HEK293 (cell line): ENCODE results near the gene CLIP1.

Source experiments
- ATF2 ChIP-seq: fragments of 450-650 bp; formaldehyde crosslinking; IDR thresholded peaks from 2 replicates; pipeline ENCODE4 v1.5.1; 2016; ENCODE audit warnings: missing biosample characterization, missing genetic modification characterization, low read depth
- GLIS1 ChIP-seq: fragments of 450-650 bp; formaldehyde crosslinking; IDR thresholded peaks from 2 replicates; pipeline ENCODE4 v1.5.1; 2016; ENCODE audit warnings: missing biosample characterization, missing genetic modification characterization
- PATZ1 ChIP-seq: fragments of 450-650 bp; formaldehyde crosslinking; IDR thresholded peaks from 2 replicates; pipeline ENCODE4 v1.5.1; 2016; ENCODE audit warnings: missing biosample characterization, missing genetic modification characterization
- PBX3 ChIP-seq: sonication (generic); formaldehyde crosslinking; IDR thresholded peaks from 2 replicates; pipeline ENCODE4 v1.8.1; 2022; ENCODE audit warnings: mild to moderate bottlenecking, moderate library complexity, missing genetic modification reagents
- SALL2 ChIP-seq: fragments of 450-650 bp; formaldehyde crosslinking; IDR thresholded peaks from 2 replicates; pipeline ENCODE4 v1.5.0; 2017; ENCODE audit warnings: missing biosample characterization, mild to moderate bottlenecking, missing genetic modification characterization, borderline replicate concordance
- TRIM28 ChIP-seq: IDR thresholded peaks from 2 replicates; pipeline ENCODE4 v1.6.1; 2011; ENCODE audit warnings: low read length, control low read depth, borderline replicate concordance
- TSHZ1 ChIP-seq: fragments of 450-650 bp; formaldehyde crosslinking; IDR thresholded peaks from 2 replicates; pipeline ENCODE4 v1.5.1; 2016; ENCODE audit warnings: missing biosample characterization, missing genetic modification characterization, borderline replicate concordance
- WT1 ChIP-seq: fragments of 450-650 bp; formaldehyde crosslinking; IDR thresholded peaks from 2 replicates; pipeline ENCODE4 v1.5.1; 2016; ENCODE audit warnings: missing biosample characterization, missing genetic modification characterization
- ZBTB7A ChIP-seq: fragments of 450-650 bp; formaldehyde crosslinking; IDR thresholded peaks from 2 replicates; pipeline ENCODE4 v1.5.1; 2016; ENCODE audit warnings: low read depth, missing biosample characterization, missing genetic modification characterization
- ZNF138 ChIP-seq: fragments of 450-650 bp; formaldehyde crosslinking; IDR thresholded peaks from 2 replicates; pipeline ENCODE4 v1.5.1; 2016; ENCODE audit warnings: missing biosample characterization, missing genetic modification characterization, borderline replicate concordance
- ZNF16 ChIP-seq: fragments of 450-650 bp; formaldehyde crosslinking; IDR thresholded peaks from 2 replicates; pipeline ENCODE4 v1.5.1; 2016; ENCODE audit warnings: low read depth, missing biosample characterization, missing genetic modification characterization
- ZNF174 ChIP-seq: fragments of 450-650 bp; formaldehyde crosslinking; IDR thresholded peaks from 2 replicates; pipeline ENCODE4 v1.5.0; 2017; ENCODE audit warnings: missing biosample characterization, mild to moderate bottlenecking, missing genetic modification characterization
- ZNF266 ChIP-seq: fragments of 450-650 bp; formaldehyde crosslinking; IDR thresholded peaks from 2 replicates; pipeline ENCODE4 v1.5.1; 2016; ENCODE audit warnings: missing biosample characterization, missing genetic modification characterization, low read depth
- ZNF354C ChIP-seq: fragments of 450-650 bp; formaldehyde crosslinking; IDR thresholded peaks from 2 replicates; pipeline ENCODE4 v1.5.1; 2016; ENCODE audit warnings: missing biosample characterization, missing genetic modification characterization, low read depth, borderline replicate concordance
- ZNF449 ChIP-seq: fragments of 450-650 bp; formaldehyde crosslinking; IDR thresholded peaks from 2 replicates; pipeline ENCODE4 v1.5.1; 2017; ENCODE audit warnings: missing biosample characterization, mild to moderate bottlenecking, missing genetic modification characterization, moderate library complexity
- ZNF514 ChIP-seq: fragments of 450-650 bp; formaldehyde crosslinking; IDR thresholded peaks from 2 replicates; pipeline ENCODE4 v1.5.1; 2016; ENCODE audit warnings: missing biosample characterization, missing genetic modification characterization
- ZNF561 ChIP-seq: fragments of 450-650 bp; IDR thresholded peaks from 2 replicates; pipeline ENCODE4 v1.5.1; 2018; ENCODE audit warnings: missing biosample characterization, missing genetic modification characterization, borderline replicate concordance
- ZSCAN18 ChIP-seq: fragments of 450-650 bp; formaldehyde crosslinking; IDR thresholded peaks from 2 replicates; pipeline ENCODE4 v1.5.1; 2016; ENCODE audit warnings: missing biosample characterization, missing genetic modification characterization
- TF ChIP-seq, protein P1 (sequence below): fragments of 450-650 bp; formaldehyde crosslinking; IDR thresholded peaks from 2 replicates; pipeline ENCODE4 v1.5.1; 2016; ENCODE audit warnings: missing biosample characterization, missing genetic modification characterization
- TF ChIP-seq, protein P2 (sequence below): fragments of 450-650 bp; formaldehyde crosslinking; IDR thresholded peaks from 2 replicates; pipeline ENCODE4 v1.5.1; 2016; ENCODE audit warnings: missing biosample characterization, missing genetic modification characterization
- TF ChIP-seq, protein P3 (sequence below): IDR thresholded peaks from 2 replicates; pipeline ENCODE4 v1.6.1; 2011; ENCODE audit warnings: mild to moderate bottlenecking, low read depth, low read length, borderline replicate concordance
- TF ChIP-seq, protein P4 (sequence below): fragments of 450-650 bp; formaldehyde crosslinking; IDR thresholded peaks from 2 replicates; pipeline ENCODE4 v1.5.1; 2016; ENCODE audit warnings: missing biosample characterization, missing genetic modification characterization

The CLIP1 gene

GRCh38 chr12:122266230-122266901, 156.1 kb downstream of the CLIP1 start, which contains the start of gene VPS33A (continued):
- TF ChIP-seq ZSCAN18 (tag by site-specific recombination) = no peak
- TF ChIP-seq, protein P1, sequence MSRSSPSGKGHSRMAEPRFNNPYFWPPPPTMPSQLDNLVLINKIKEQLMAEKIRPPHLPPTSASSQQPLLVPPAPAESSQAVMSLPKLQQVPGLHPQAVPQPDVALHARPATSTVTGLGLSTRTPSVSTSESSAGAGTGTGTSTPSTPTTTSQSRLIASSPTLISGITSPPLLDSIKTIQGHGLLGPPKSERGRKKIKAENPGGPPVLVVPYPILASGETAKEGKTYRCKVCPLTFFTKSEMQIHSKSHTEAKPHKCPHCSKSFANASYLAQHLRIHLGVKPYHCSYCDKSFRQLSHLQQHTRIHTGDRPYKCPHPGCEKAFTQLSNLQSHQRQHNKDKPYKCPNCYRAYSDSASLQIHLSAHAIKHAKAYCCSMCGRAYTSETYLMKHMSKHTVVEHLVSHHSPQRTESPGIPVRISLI (tag by site-specific recombination) = peak; percentile 93
- TF ChIP-seq, protein P2, sequence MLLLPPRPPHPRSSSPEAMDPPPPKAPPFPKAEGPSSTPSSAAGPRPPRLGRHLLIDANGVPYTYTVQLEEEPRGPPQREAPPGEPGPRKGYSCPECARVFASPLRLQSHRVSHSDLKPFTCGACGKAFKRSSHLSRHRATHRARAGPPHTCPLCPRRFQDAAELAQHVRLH (tag by site-specific recombination) = peak; percentile 99
- no peak for TF ChIP-seq ZNF266 (tag by site-specific recombination)
- peak; percentile 91; the same call in 1 of the 2 replicates for TF ChIP-seq PBX3 (CRISPR knock-in tag)
- TF ChIP-seq SALL2 (tag by site-specific recombination) = no peak
- TF ChIP-seq TSHZ1 (tag by site-specific recombination) = peak; percentile 87
- TF ChIP-seq, protein P3, sequence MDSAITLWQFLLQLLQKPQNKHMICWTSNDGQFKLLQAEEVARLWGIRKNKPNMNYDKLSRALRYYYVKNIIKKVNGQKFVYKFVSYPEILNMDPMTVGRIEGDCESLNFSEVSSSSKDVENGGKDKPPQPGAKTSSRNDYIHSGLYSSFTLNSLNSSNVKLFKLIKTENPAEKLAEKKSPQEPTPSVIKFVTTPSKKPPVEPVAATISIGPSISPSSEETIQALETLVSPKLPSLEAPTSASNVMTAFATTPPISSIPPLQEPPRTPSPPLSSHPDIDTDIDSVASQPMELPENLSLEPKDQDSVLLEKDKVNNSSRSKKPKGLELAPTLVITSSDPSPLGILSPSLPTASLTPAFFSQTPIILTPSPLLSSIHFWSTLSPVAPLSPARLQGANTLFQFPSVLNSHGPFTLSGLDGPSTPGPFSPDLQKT = no peak
- TF ChIP-seq WT1 = peak; percentile 91
- no peak for TF ChIP-seq ZNF514 (tag by site-specific recombination)
- TF ChIP-seq ZBTB7A (tag by site-specific recombination) = peak; percentile 90
- peak; percentile 92 for TF ChIP-seq PATZ1
- TF ChIP-seq, protein P4, sequence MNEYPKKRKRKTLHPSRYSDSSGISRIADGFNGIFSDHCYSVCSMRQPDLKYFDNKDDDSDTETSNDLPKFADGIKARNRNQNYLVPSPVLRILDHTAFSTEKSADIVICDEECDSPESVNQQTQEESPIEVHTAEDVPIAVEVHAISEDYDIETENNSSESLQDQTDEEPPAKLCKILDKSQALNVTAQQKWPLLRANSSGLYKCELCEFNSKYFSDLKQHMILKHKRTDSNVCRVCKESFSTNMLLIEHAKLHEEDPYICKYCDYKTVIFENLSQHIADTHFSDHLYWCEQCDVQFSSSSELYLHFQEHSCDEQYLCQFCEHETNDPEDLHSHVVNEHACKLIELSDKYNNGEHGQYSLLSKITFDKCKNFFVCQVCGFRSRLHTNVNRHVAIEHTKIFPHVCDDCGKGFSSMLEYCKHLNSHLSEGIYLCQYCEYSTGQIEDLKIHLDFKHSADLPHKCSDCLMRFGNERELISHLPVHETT (tag by site-specific recombination) = peak; percentile 98
- TF ChIP-seq TRIM28 = peak; percentile 70; the same call in 1 of the 2 replicates
- TF ChIP-seq ZNF354C (tag by site-specific recombination) = no peak
- 0 out of 2 replicates have a peak, but pooled peaks have one; percentile 4 for TF ChIP-seq ZNF16 (tag by site-specific recombination)
- peak; percentile 73 for TF ChIP-seq GLIS1 (tag by site-specific recombination)
- no peak; the same call in 1 of the 2 replicates for TF ChIP-seq ATF2 (tag by site-specific recombination)
- peak; percentile 40; the same call in 1 of the 2 replicates for TF ChIP-seq ZNF138 (tag by site-specific recombination)
- TF ChIP-seq ZNF174 (tag by site-specific recombination) = no peak
- TF ChIP-seq ZNF561 (tag by site-specific recombination) = peak; percentile 98
- TF ChIP-seq ZNF449 = peak; percentile 53; the same call in 1 of the 2 replicates
